HG03175 (cell line): ENCODE data around the gene GPR25.

Experiments
- ATAC-seq: cut with Tn5 transposase; IDR thresholded peaks from one replicate; pipeline ENCODE4 v1.9.1; 2021; ENCODE audit warnings: mild to moderate bottlenecking, moderate library complexity; ENCODE audit not compliant: unreplicated experiment

GPR25 gene, protein sequence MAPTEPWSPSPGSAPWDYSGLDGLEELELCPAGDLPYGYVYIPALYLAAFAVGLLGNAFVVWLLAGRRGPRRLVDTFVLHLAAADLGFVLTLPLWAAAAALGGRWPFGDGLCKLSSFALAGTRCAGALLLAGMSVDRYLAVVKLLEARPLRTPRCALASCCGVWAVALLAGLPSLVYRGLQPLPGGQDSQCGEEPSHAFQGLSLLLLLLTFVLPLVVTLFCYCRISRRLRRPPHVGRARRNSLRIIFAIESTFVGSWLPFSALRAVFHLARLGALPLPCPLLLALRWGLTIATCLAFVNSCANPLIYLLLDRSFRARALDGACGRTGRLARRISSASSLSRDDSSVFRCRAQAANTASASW

DNA sequence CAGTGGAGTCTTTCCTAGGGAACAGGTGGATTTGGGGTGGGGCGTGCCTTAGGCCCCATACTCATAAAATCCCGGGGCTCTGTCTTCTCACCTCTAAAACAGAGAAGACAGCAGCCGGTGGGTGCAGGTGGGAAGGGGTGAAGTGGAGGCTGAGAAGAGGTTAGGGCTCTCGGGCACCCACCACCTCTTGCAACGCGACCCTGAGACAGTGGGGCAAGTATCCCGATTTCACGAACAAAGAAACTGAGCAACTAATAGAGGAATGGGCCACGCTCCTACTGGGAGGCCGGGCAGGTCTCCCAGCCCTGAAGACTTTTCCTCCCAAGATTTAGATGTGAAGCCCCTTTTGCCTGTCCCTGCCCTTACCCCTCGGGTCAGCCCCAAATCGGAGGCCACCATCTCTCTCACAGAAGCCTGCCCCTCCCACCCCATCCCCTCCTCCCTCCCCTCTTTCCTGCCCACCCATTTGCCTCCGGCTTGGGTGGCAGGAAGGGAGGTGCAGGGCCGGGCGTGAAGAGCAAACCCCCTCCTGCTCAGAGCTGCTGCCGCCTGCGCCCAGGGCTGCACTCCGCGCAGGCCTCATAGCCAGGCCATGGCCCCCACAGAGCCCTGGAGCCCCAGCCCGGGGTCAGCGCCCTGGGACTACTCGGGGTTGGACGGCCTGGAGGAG lies at the start of gene GPR25:
Gene GPR25, plus strand, starts transcription at position 536 of the 670 bp plus-strand sequence. Its CDS starts 57 bp downstream, at position 593.
- ATAC-seq = no peak

DNA sequence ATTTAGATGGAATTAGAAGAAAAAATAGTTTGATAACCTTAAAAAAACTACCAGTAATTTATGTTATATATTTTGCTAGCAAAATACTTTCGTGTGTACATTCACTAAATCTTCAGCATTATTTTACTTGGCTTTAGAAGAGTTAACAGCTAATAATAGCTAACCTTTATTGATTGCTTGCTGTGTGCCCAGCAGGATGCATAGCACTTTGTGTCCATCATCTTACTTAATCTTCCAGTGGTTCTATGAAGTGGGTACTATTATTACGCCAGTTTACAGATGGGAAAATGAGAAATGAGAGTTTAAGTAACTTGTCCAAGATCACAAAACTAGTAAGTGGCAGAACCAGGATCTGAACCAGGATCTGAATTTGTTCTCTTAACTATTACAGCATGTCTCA lies 41.7 kb upstream of the GPR25 start:
- ATAC-seq = no peak

DNA sequence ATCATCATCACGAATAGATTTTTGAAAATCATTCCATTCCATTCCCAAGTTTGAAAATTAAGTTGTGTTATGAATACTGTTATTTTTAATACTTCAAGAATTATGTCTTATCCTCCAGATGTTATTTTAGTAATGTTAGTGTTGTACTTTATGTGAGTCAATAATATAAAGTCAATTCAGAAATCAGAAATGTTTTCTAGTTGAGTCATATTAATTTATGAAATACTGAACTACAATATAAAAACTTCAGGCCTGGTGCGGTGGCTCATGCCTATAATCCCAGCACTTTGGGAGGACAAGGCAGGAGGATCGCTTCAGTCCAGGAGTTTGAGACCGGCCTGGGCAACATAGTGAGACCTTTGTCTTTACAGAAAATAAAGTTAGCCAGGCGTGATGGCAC lies 38.4 kb upstream of the GPR25 start:
- no peak for ATAC-seq

DNA sequence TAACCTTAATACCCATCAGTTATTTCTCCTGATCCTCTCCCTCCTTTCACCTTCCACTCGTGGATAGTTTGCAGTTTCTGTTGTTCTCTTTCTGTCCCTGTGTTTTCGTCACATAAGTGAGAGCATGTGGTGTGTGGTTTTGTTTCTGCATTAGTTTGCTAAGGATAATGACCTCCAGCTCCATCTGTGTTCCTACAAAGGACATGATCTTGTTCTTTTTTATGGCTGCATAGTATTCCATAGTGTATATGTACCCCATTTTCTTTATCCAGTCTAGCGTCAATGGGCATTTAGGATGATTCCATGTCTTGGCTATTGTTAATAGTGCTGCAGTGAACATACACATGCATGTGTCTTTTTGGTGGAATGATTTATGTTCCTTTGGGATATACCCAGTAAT lies 36.6 kb upstream of the GPR25 start:
- ATAC-seq = no peak

DNA sequence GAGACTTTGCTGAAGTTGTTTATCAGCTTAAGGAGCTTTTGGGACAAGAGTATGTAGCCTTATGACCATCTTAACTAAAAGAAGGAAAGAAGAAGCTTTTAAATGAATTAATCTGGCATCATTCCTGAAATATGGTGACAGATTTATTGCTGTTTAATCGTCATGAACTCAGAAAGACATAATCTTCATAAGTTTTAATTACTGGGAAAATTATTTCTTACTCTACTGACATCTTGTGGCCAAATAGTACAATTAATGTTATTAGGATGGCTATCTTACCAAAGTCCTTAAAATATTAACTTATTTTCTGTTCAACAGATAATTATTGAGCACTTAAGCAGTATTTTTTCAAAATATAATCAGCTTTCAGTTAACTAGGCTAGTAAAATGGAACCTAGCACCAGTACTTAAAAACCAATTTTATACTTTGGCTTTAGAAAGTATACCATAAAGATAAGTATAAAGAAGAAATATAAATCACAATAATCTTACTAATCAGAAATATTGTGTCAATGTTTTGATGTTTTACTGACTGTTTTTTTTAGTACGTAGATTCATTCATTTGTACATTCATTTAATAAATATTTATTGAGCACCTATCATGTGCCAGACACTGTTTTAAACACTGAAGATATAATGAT lies 34.7 kb upstream of the GPR25 start:
- no peak for ATAC-seq

DNA sequence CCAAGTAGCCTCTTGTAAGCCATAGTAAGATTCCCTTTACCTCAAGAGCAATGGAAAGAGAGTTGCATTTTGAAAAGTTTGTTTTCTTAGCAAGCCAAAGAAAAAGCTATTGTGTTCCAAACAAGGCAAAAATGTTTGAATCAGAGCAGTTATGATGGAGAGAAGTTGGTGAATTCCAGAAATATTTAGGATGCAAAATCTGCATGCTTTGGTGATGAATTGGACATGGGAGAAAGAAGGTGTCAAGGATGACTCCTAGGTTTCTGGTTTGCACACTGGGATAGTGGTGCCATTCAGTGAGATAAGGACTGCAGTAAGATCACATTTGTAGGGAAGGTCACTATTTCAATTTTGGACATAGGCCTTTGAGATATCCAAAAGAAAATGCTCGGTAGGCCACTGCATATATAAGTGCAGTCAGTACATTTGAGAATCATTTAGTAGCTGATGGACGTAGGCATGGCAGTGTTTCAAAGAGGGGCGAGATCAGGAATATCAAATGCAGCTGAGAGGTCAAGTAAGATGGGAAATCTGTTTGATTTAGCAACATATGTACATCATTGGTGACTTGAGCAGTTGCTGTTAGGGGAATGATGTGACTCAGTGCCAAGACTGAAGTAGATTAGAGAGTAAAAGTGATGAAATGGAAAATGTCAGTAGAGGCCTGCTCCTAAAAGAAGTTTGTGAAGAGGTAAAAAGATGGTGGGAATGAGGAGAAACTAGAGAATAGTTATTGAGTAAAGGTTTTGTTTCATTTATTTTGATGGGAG lies 33.9 kb upstream of the GPR25 start:
- no peak for ATAC-seq

DNA sequence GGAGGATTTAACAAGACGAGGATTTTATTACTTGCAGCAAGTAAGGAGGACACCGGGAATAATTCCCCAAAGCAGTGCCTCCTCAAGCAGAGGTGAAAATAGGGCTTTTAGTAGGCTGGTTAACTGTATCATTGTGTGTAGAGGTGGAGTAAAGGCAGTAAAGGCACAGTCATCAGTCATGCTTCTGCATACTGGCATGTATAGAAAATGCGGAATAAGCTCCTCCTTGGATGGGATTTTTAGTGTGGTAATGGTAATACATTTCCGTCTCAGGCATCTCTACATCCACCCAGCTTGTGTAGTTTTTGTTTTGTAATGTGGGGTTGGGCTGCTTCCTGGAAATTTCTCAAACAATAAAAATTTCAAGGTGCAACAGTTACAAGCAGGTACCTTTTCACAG lies 27.4 kb upstream of the GPR25 start:
- ATAC-seq = no peak

DNA sequence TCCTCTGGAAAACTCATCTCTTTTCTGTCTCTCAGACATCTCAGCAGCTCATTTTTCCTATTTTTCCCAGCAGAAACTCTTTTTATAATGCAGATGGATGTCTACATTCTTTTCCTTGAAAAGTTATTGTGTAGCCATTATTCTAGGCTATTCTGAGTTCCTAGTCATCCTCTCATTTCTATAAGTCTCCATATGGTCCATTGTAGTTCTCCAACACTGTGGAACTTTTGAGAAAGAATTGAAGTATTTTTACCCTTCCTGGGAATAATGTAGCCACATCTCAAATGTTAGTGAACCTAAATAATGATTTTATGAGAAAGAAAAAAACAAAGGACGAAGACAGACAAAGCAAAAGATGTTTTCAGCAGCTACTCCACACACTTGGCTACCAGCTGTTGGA lies 26.4 kb upstream of the GPR25 start:
- no peak for ATAC-seq

DNA sequence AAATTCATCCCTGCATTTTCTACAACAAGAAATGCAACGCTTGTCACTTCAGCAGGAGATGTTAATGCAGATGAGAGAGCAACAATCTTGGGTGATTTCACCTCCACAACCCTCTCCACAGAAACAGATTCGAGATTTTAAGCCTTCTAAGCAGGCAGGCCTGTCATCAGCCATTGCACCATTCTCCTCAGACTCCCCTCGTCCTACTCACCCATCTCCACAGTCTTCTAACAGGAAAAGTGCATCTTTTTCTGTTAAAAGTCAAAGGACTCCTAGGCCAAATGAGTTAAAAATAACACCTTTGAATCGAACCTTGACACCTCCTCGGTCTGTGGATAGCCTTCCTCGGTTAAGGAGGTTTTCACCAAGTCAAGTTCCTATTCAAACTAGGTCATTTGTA lies 23.4 kb upstream of the GPR25 start:
- no peak for ATAC-seq

DNA sequence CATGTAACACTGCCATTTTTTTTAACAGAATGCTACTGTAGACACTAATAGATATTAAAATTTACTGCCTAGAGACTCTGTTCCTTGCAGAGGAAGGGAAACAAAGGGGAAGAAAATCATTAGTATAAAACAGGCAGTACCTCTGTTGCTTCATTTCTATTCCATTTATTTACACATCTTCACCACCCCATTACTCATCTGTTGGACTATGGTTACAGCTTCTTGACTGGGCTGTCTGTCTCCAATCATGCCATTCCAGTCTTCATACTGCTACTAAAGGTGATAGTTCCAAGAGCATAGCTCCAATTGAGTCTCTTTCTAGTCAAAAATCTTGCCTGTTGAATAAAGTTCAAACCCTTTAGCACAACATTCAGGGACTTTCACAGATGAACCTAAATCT lies 22.2 kb upstream of the GPR25 start:
- ATAC-seq = no peak

DNA sequence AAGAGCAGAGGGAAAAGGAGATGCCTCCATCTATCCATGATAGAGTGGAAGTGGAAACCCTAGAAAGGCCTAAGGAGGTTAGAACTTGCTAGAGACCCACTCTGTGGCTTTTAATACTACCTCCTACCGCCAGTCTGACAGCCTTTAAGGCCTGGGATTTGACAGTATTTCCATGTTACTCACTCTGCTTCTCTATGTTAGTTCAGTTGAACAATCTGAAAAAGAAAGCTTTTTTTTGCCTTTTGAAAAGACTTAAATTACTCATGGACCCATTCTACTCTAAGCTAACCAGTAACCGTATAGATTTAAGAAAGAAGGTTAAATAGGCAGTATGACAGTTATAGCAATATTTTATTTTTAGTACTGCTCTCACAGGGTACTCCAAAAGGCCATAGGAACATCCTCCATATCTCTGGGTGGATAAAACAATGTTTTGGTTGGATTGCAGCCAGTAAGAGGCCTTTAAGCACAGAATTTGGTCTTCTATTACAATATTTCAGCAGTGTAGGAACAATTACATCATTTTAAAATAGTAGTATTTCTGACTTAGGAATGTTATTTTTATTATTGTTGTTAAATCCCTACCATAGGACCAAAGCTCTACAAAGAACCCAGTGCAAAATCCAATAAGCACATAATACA lies 15.9 kb upstream of the GPR25 start:
- no peak for ATAC-seq

DNA sequence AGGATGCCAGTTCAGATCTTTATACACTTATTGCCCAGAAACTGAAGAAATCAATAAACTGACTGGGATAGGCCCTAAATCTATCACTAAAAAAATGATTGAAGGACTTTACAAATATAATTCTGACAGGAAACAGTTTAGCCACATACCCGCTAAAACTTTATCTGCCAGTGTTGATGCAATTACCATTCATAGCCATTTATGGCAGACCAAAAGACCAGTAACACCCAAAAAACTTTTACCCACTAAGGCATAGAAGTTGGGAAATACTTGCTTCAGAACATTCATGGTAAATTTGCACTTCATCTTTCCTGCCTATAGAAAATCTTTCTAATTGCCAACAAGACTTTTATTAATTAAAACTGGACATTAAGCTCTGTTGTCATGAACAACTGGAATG lies 15.0 kb upstream of the GPR25 start:
- ATAC-seq = no peak

DNA sequence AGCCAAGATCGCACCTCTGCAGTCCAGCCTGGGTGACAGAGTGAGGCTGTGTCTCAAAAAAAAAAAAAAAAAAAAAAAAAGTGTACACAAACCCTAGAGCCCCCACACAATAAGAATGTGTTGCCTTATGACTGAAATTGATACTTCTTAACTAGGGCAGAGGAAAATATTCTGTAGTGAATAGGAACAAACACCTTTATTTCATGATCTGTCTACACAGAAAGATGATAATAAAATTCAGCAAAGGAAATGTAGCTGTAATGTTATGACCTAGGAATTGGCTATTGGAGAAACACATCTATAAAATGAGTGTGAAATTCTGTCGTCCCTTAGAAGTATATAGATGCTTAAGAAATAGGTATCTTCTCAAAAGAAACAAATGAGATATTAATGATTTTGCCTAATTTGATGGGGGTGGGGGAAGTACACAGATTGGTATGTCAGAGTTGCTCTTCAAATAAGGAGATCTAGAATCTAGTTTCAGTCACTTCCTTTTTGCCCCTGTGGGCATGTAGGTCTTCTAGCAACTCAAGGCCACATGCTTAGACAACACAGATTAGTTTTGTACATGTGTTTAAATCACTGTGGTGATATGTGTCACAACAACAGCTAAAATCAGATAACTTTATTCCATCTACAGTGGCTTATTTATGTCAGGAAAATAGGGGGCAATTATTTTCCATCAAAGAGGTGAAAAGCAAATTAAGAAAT lies 10.7 kb upstream of the GPR25 start:
- no peak for ATAC-seq

DNA sequence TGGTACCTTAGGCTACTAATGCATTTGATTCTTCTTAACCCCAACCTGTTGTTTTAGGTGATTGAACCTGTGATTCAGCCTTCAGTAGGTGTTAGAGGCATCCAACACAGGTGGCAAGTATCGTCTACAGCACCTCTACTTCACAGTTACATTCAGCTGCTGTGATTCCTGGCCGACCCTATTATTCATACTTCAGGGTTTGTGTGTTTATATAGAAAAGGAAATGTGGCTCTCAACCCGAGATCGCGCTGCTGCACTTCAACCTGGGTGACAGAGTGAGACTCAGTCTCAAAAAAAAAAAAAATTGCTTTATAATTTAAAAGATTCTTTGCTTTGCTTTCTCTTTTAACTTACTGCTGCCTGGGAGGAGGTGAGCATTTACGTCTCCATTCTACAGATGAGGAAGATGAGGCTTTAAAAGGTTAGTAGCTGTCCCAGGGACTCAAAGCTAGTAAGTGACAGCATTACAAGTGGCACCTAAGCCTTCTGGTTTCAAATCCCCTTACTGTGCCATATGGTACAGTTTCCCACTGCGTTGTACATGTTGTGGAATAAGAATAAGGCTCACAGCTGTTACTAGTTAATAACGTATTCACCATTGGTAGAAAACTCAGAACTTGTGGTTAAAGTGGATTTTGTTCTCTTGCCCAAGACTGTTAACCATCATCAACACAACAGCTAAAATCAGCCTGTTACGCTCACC lies 9.9 kb upstream of the GPR25 start:
- ATAC-seq = no peak

DNA sequence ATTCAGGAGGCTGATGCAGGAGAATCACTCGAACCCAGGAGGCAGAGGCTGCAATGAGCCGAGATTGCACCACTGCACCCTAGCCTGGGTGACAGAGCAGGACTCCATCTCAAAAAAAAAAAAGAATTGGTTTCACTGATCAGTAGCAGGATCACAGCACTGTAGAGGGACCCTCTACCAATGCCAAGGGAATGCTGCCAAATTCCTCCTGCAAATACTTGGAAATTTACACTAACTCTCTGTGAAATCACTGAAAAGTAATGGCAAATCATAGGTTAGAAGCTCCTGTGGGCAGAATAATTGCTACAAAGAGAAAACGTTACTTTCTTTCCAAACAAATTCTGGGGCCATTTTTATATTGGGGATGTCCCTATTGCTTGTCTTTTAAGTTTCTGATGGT lies 6.7 kb upstream of the GPR25 start:
- no peak for ATAC-seq

DNA sequence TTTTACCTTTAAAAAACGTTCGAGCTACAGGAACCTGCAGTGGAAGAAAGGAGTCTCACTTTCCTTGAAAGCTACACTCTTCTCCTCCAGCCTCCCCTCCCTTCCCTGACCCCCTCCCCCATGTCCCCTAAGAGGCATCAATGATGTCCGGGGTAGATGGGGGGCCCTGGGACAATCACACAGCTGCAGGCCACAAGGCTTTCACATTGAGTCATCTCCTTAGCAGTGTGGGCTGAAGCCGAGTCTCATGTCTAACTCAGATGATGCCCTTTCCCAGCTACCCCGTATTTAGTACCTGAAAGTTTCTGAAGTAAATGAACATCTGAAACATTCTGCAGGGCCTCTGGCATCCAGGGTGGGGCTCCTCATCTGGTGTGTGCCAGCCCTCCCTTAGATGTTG lies 6.3 kb upstream of the GPR25 start:
- peak; percentile 88 for ATAC-seq

DNA sequence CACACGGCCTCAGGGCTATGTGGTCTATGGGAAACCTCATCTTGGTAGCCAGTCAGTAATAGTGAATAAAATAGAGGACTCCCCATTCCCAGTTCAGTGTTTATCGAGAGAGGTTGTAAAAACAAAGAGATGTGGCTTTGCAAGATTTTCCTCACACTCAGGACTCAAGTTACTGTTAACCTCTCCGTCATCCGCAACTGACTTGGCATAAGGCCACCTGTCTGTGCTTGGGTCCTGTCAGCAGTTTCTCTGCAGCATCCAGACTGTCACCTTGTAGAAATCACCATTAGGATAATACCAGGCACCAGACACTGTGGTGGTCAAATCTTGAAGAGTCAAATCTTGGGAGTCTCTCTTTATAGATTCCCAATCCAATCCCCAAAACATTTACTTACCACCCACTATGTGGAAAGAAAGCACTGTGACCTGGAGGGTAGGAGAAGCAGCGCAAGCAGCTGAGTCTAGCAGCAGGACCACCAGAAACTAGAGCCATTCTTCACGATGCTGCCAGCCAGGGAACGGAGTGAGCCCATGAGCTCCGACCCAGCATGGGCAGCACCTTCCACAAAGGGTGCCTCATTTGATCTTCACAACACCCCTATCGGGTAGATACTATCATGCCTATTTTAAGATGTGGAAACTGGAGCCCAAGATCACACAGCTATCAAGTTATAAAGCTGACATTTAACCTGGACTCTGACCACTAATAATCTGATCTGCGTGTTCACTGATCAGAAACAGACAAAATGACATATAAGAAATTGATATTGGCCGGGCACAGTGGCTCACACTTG lies 5.6 kb upstream of the GPR25 start:
- ATAC-seq = no peak

DNA sequence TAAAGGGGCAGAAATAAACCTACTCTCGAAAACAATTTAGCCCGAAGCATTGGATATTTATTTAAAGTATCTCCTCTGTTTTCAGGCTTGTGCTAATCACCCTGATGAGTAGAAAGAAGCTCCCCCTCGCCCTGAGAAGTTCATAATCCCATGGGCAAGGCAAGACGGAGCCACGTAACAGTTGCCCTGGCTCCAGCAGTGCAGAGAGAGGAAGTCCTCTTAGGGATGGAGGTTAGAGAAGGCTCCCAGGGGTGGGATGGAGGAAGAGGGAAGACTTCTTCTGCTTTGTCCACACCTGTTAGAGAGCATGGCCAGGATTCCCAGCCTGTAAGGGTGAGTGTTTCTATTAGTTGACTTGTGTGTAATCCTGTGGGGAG lies 3.4 kb upstream of the GPR25 start:
- no peak for ATAC-seq
